Adipocyte (in vitro differentiated cells): Measurements from ENCODE around the gene BBS1.
"Not testable (repeated sequence)": the region's sequence is repeated elsewhere in the genome, so short reads cannot be mapped to it uniquely, and the experiment has no call there.

ENCODE experiments used
- DNase-seq: peaks from one replicate; pipeline ENCODE4 v3.0.0-alpha.2; 2015; ENCODE audit warnings: low read depth
- H3K27me3 ChIP-seq: replicated peaks from 2 replicates; pipeline ENCODE4 v1.7.0; 2013; ENCODE audit warnings: mild to moderate bottlenecking, low read length, moderate library complexity; ENCODE audit not compliant: control insufficient read depth, insufficient read depth
- H3K36me3 ChIP-seq: 2 replicates; pipeline ENCODE4 v1.7.0; 2013; ENCODE audit warnings: low read length, mild to moderate bottlenecking, moderate library complexity; ENCODE audit not compliant: control insufficient read depth, insufficient read depth, severe bottlenecking
- H3K4me1 ChIP-seq: 2 replicates; pipeline ENCODE4 v1.7.0; 2013; ENCODE audit warnings: mild to moderate bottlenecking, low read length, moderate library complexity; ENCODE audit not compliant: control insufficient read depth, insufficient read depth
- H3K4me3 ChIP-seq: 2 replicates; pipeline ENCODE4 v1.7.0; 2013; ENCODE audit warnings: mild to moderate bottlenecking, low read length, moderate library complexity
- H3K9ac ChIP-seq: 2 replicates; pipeline ENCODE4 v1.7.0; 2013; ENCODE audit warnings: mild to moderate bottlenecking, low read length, moderate library complexity
- H3K9me3 ChIP-seq: 2 replicates; pipeline ENCODE4 v1.7.0; 2013; ENCODE audit warnings: mild to moderate bottlenecking, low read length, moderate library complexity; ENCODE audit not compliant: control insufficient read depth

BBS1 gene

DNA sequence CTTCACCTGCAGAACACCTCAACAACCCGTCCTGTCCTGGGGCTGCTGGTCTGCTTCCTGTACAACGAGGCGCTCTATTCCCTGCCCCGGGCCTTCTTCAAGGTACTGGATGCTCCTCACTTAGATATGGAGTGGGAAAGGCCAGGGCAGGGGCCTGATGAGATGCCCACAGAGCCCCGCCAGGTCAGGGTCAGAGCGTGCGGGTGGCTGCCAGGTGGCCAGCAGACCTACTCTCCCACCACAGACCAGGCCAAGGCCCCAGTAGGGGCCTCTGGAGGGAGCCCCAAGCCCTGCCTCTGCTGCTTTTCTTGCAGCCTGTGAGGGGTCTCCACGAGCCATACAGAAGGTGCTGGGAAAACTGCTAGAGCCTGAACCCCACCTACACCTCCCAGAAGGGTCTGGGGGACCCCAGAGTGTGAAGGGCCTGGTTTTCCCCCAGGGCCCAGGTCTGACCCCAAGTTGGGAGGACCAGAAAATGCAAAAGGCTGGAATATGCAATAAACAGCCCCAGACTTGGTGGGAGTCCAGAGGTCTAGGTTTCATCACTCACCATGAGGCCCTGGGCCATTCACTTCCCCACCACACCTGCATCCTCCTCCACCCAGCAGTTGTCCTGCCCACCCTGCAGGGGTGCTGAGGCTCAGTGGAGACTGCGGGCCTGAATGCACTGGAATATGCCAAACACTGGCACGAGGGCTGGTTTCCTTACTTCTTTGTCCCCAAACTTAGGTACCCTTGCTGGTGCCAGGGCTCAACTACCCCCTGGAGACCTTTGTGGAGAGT lies 20.7 kb downstream of the BBS1 start:
- Histone ChIP-seq H3K4me3 (no peak overlapping the region), H3K4me1 (no peaks in the 10 kb centered on the region), H3K9ac (no peak overlapping the region), H3K36me3 (no peaks in the 10 kb centered on the region), H3K9me3 (no peaks in the 10 kb centered on the region), H3K27me3 (no peaks in the 10 kb centered on the region)
- DNase-seq, result no peak

DNA sequence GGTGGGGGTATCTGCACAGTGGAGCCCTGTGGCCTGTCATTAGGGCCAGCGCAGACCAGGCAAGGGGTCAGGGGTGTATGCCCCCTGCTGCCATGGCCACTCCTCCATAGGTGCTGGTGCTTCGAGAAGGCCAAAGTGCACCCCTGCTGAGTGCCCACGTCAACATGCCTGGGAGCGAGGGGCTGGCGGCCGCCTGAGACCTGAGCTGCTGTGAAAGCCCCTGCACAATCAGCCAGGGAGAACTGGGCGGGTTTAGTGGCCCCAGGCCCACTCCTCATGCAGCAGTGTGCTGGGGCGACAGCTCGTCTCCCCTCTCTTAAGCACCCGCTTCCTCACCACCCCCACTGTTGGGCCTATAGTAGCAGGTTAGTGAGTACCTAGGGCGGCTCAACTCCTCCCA lies 21.4 kb downstream of the BBS1 start:
- Histone ChIP-seq H3K9me3 (no peaks in the 10 kb centered on the region), H3K4me3 (no peak overlapping the region), H3K4me1 (no peaks in the 10 kb centered on the region), H3K36me3 (peaks cover 4% of the 10 kb centered on the region), H3K9ac (no peak overlapping the region), H3K27me3 (no peaks in the 10 kb centered on the region)
- DNase-seq, result no peak

DNA sequence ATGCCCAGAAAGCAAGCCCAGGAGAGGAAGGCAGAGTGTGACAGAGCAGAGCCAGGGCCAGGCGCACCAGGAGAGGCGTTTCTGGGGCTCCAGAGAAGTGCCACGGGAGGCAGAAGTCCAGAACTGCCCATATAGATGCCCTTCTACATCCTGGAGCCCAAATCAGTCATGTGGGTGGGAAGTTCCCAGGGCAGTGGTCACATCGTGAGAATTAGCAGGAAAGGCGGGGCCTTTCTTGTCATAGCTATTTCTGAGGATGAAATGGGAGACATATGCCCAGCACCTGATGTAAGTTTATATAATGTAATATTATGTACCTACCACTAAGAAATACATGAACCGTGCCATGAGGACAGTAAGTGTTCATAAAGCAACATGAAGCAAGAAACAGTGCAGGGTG lies 22.3 kb downstream of the BBS1 start:
- H3K4me1 ChIP-seq, result no peaks in the 10 kb centered on the region
- no peaks in the 10 kb centered on the region for H3K9me3 ChIP-seq
- H3K9ac ChIP-seq, result no peak overlapping the region
- H3K4me3 ChIP-seq, result no peak overlapping the region
- peaks cover 4% of the 10 kb centered on the region for H3K36me3 ChIP-seq
- DNase-seq, result no peak
- H3K27me3 ChIP-seq, result no peaks in the 10 kb centered on the region

DNA sequence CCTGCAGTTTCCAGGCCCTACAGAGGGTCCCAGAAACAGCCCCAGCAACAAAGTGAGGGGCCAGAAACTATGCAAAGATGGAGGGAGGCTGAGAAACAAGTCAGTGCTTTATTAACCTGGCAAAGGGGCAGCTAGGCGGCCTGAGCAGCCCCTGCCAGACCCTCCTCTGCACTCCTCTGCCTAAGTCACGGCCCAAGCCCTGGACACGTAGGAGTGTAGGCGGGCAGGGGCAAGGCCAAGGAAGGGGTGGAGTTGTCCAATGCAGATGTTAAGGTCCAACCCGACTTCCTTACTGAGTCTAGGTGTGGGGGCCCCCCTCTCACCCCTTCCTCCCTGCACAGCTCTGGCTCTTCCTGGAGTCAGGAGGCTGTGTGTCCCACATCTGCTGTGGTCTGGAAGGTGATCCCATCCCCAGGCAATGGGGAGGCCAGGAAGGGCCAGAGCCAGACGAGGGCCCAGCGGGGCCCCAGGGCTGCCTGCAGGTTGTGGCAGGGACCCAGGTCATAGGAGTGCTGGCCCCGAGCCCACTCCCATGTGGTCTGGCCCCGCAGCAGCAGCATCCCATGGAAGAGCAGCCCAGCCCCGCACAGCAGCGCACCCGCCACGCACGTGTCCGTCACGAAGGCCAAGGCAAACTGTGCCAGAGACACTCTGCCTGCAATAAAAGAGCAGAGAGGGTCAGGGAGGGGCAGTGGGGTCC lies 28.9 kb downstream of the BBS1 start:
- no peaks in the 10 kb centered on the region for H3K9me3 ChIP-seq
- no peak for DNase-seq
- no peak overlapping the region for H3K9ac ChIP-seq
- H3K4me3 ChIP-seq, result no peak overlapping the region
- peaks cover 16% of the 10 kb centered on the region for H3K4me1 ChIP-seq
- peaks cover 11% of the 10 kb centered on the region for H3K36me3 ChIP-seq
- H3K27me3 ChIP-seq, result no peaks in the 10 kb centered on the region

DNA sequence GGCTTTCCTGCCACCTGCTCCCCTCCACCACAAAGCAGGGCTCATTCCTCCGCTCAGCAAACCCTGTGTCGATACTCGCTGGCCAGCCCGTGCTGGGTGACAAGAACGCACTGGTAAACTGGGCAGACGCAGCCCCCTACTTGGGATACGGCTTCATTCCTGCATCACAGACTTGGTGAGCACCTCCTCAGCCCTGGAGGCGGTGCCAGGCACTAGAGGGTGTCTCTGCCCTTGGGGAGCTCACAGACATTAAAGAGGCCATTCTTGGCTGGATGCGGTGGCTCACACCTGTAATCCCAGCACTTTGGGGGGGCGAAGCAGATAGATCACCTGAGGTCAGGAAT lies 29.4 kb downstream of the BBS1 start:
- H3K4me3 ChIP-seq, result no peak overlapping the region
- no peak for DNase-seq
- H3K9me3 ChIP-seq, result no peaks in the 10 kb centered on the region
- H3K4me1 ChIP-seq, result peaks cover 20% of the 10 kb centered on the region
- H3K36me3 ChIP-seq, result peaks cover 11% of the 10 kb centered on the region
- no peak overlapping the region for H3K9ac ChIP-seq
- no peaks in the 10 kb centered on the region for H3K27me3 ChIP-seq

DNA sequence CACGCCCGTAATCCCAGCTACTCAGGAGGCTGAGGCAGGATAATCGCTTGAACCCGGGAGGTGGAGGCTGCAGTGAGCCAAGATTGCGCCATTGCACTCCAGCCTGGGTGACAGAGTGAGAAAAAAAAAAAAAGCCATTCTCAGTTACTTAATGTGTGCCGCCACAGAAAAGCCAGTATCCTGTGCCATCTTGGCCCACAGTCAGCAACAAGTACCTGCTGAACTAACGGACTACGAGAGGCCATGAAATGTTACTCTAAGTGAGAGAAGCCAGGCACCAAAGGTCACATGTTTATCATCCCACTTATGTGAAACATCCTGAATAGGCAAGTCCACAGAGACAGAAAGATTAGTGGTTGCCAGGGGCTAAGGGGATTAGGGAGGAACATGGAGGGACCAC lies 30.2 kb downstream of the BBS1 start:
- not testable (repeated sequence) for H3K9ac ChIP-seq, H3K9me3 ChIP-seq, H3K4me3 ChIP-seq, H3K27me3 ChIP-seq, DNase-seq
- H3K36me3 ChIP-seq, result peaks cover 11% of the 10 kb centered on the region
- peaks cover 25% of the 10 kb centered on the region for H3K4me1 ChIP-seq

DNA sequence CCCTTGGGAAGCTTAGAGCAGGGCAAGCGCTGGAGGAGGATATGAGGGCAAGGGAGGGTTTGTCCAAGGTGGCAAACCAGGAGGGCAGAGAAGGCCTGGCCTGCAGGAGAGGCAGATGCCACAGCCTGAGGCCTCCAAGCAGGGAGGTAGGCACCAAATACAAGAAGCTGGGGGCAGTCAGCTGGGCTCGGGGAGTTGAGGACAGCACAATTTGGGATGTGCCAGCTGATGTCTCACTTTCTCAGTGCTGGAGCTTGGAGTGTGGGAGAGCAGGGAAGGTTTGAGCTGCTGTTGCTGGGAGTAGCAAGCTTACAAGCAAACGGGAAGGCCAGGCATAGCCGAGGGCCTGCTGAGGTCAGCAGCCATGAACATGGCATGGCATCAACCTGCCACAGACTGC lies 31.5 kb downstream of the BBS1 start:
- peaks cover 30% of the 10 kb centered on the region for H3K4me1 ChIP-seq
- H3K9ac ChIP-seq, result no peak overlapping the region
- no peak for DNase-seq
- no peaks in the 10 kb centered on the region for H3K9me3 ChIP-seq
- no peak overlapping the region for H3K4me3 ChIP-seq
- peaks cover 7% of the 10 kb centered on the region for H3K36me3 ChIP-seq
- H3K27me3 ChIP-seq, result no peaks in the 10 kb centered on the region

DNA sequence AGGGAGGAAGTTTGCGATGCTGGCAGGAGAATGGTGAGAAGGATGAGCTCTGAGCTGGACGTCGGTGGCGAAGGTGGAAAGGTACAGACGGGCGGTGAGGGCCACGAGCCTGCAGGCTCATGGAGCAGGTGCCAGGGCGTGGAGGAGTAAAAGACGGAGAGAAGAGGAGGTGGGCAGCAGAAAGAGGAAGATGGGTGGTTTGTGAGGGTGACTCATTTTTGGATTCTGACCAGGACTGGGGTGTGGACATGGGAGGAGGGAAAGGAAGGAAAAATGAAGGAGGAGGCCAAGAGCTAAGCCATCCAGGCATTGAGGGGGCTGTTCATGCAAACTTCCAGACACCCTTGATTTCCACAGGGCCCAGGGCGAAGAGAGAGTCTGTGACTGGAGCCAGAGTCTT lies 31.9 kb downstream of the BBS1 start:
- H3K4me1 ChIP-seq, result peaks cover 30% of the 10 kb centered on the region
- H3K36me3 ChIP-seq, result peaks cover 7% of the 10 kb centered on the region
- no peaks in the 10 kb centered on the region for H3K27me3 ChIP-seq
- H3K4me3 ChIP-seq, result no peak overlapping the region
- H3K9me3 ChIP-seq, result no peaks in the 10 kb centered on the region
- DNase-seq, result peak; percentile 16
- H3K9ac ChIP-seq, result no peak overlapping the region

DNA sequence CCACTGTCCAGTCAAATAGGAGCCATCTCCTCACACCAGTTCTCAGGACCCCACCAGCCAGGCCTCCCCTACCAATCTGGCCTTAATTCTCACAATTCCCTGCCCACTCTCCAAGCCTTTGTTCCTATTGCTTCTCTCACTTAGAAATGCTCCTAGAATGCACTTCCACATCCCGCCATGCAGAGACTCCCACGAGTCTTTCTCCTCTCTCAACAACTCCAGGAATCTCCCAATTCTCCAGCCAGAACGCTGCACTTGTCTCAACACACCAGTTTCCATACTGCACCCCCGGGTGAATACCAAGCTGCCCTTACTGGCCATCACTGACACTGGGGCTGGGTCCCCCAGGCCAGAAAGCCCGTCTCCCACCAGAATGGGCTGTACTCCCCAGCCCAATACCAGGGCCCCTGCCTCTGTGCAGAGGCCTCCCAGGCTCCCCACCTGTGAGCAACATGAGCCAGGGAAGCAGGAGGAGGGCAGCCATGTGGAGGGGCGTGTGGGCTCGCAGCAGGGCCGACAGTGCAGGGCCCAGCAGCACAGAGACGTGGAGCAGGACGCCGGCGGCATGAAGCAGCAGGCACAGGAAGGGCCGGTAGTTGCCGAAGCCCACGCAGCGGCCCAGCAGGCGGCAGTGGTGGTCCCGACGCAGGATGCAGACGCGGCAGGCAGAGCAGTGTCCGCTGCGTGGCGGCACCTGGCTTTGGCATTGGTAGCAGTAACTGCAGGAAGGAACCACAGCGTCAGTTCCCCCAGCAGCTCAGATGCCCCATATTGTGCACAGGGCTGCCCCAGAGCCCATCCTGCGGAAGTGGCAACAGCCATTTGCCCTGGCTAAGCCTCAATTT lies 33.0 kb downstream of the BBS1 start:
- Histone ChIP-seq H3K36me3 (peaks cover 7% of the 10 kb centered on the region), H3K9ac (peak overlapping the region; percentile 50), H3K4me3 (no peak overlapping the region), H3K27me3 (no peaks in the 10 kb centered on the region), H3K4me1 (peaks cover 30% of the 10 kb centered on the region), H3K9me3 (no peaks in the 10 kb centered on the region)
- peak; percentile 22 for DNase-seq

DNA sequence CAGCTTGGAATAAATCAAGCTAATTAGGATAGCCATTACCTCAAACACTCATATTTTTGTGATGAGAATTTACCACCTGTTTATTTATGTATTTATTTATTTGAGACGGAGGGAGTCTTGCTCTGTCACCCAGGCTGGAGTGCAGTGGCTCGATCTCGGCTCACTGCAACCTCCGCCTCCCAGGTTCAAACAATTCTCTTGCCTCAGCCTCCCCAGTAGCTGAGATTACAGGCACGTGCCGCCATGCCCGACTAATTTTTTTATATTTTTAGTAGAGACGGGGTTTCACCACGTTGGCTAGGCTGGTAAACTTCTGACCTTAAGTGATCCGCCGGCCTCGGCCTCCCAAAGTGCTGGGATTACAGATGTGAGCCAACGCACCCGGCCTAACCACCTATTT lies 34.5 kb downstream of the BBS1 start:
- H3K9me3 ChIP-seq, H3K36me3 ChIP-seq, H3K27me3 ChIP-seq, DNase-seq: not testable (repeated sequence)
- H3K4me3 ChIP-seq, result peak overlapping the region; percentile 89
- H3K4me1 ChIP-seq, result peaks cover 30% of the 10 kb centered on the region
- H3K9ac ChIP-seq, result peak overlapping the region; percentile 94

DNA sequence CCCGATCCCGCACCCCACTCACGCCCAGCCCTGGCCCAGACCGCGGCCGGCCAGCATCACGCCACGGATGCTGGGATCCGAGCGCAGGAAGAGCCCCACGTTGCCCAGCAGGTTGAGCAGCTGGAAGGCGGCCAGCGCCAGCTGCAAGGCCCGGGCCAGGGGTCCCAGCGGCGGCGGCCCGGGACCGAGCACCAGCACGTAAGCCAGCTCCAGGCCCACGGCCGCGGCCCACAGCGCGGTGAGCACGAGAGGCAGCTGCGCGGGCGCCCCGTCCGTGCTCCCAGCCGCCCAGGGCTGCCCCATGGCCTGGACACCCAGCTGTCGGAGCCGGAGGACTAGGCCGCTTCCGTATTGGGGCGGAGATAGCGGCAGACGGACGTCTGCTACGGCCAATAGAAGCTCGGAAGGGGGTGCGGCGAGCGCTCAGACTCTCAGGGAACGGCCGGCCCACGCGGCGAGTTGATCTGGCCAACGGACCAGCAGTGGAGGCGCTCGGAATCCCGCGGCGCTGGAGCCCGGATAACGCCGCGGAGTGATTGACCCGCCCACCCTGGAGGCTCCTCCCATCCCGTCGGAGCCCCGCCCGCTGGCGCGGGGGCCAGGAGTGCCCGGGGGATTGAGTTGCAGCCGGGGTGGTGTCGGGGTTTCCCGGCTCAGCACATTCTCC lies 35.4 kb downstream of the BBS1 start, which contains the start of gene ZDHHC24:
TSS of gene ZDHHC24 (minus strand) at position 348 of the 667 bp plus-strand sequence. CDS start at position 303, 45 bp downstream.
- H3K4me3 ChIP-seq, result peak within 1 kb of the TSS; percentile 89
- peak; percentile 99 for DNase-seq
- peaks cover 30% of the 10 kb centered on the region for H3K4me1 ChIP-seq
- H3K36me3 ChIP-seq, result peaks cover 3% of the 10 kb centered on the region
- H3K9ac ChIP-seq, result peak within 1 kb of the TSS; percentile 94
- H3K27me3 ChIP-seq, result no peaks in the 10 kb centered on the region
- no peaks in the 10 kb centered on the region for H3K9me3 ChIP-seq
